ENCODE data around the gene ENO3.

DNA sequence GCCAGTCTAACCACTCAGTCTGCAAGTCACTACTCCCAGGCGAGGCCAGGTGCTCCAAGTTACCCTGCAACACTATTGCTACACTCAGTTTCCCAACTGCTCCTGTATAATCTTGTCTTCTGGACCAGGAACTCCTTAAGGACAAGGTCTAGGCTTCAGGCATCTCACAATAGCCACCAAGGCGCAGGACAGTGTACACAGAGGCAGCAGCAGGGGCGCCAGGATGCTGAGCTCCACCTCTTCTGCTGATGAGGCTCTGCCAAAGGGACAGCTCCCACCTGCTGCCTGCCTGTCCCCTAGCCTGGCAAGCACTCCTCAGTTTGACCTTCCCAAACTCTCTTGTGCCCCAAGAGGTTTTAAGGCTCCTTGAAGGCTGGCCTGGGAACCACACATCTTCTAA, 14.5 kb upstream of the ENO3 start:
- no peak for TF ChIP-seq TAF1 (IDR thresholded peaks at IDR 0.05; ENCODE audit: borderline replicate concordance, low read depth, low read length)
- TF ChIP-seq CTCF (IDR thresholded peaks at IDR 0.05), result no peak
